ENCODE data around the gene MAP4.

Gene MAP4

GRCh38 chr3:47897954-47898353 lies 118.3 kb downstream of the MAP4 start:
- no peak for DNase-seq (ENCODE audit: low read depth)
- no peak for TF ChIP-seq CTCF (IDR thresholded peaks at IDR 0.05; ENCODE audit: low read length, missing control alignments)

GRCh38 chr3:47896736-47897135 lies 119.5 kb downstream of the MAP4 start:
- H3K4me3 ChIP-seq (replicated peaks; ENCODE audit: low read depth, low read length), result no peak overlapping the region
- no peak for TF ChIP-seq CTCF (IDR thresholded peaks at IDR 0.05; ENCODE audit: low read length, missing control alignments)
- no peak for DNase-seq (ENCODE audit: low read depth)

More at GRCh38 chr3:47897954-47898353, 118.3 kb downstream of the MAP4 start:
- no peak overlapping the region for H3K4me3 ChIP-seq (replicated peaks; ENCODE audit: low read depth, low read length)

- no peak for TF ChIP-seq CTCF (IDR thresholded peaks at IDR 0.05; ENCODE audit: low read length, missing control alignments)
- H3K4me3 ChIP-seq (replicated peaks; ENCODE audit: low read depth, low read length), result no peak overlapping the region
- DNase-seq (ENCODE audit: low read depth), result no peak
Observed at GRCh38 chr3:47895241-47895640, 121.0 kb downstream of the MAP4 start.

GRCh38 chr3:47892286-47893040 lies 123.8 kb downstream of the MAP4 start:
- no peak overlapping the region for H3K4me3 ChIP-seq (replicated peaks; ENCODE audit: low read depth, low read length)
- DNase-seq (ENCODE audit: low read depth), result no peak
- no peak for TF ChIP-seq CTCF (IDR thresholded peaks at IDR 0.05; ENCODE audit: low read length, missing control alignments)

- H3K4me3 ChIP-seq (replicated peaks; ENCODE audit: low read depth, low read length), result no peak overlapping the region
- DNase-seq (ENCODE audit: low read depth), result no peak
Observed at GRCh38 chr3:47891613-47892005, 124.6 kb downstream of the MAP4 start.

GRCh38 chr3:47890828-47891612 lies 125.2 kb downstream of the MAP4 start:
- no peak overlapping the region for H3K4me3 ChIP-seq (replicated peaks; ENCODE audit: low read depth, low read length)
- TF ChIP-seq CTCF (IDR thresholded peaks at IDR 0.05; ENCODE audit: low read length, missing control alignments), result no peak
- DNase-seq (ENCODE audit: low read depth), result no peak

More at GRCh38 chr3:47891613-47892005, 124.6 kb downstream of the MAP4 start:
- TF ChIP-seq CTCF (IDR thresholded peaks at IDR 0.05; ENCODE audit: low read length, missing control alignments), result no peak

Measured in fibroblast of pulmonary artery (primary cell).